Measurements from ENCODE around the gene B4GAT1. TPM values are rescaled to one million over a fixed set of nuclear protein-coding genes. Genes with fewer than 3 reads are reported as not detected.

Gene B4GAT1
- total and polyA plus RNA-seq, 2 of the 13 experiments (the other 11 are each of a cell fraction or from before 2014, with no cell fraction given) = 40.4 to 109 TPM

- TF ChIP-seq ZNF574 (CRISPR knock-in tag; IDR thresholded peaks at IDR 0.05) (peak; percentile 82), ZNF878 (CRISPR knock-in tag; IDR thresholded peaks at IDR 0.05) (peak; percentile 64; the same call in 1 of the 2 replicates), DPF2 (CRISPR knock-in tag; IDR thresholded peaks at IDR 0.05; ENCODE audit: borderline replicate concordance, low read depth) (no peak), AGO1 (IDR thresholded peaks at IDR 0.05; ENCODE audit: low read depth, low read length, poor library complexity, severe bottlenecking) (no peak), MED1 (CRISPR knock-in tag; IDR thresholded peaks at IDR 0.05) (peak; percentile 69), IRX3 (CRISPR knock-in tag; IDR thresholded peaks at IDR 0.05; ENCODE audit: borderline replicate concordance, low read depth) (no peak), SKI (IDR thresholded peaks at IDR 0.05; ENCODE audit: partially characterized antibody) (peak; percentile 21), HNF1A (IDR thresholded peaks at IDR 0.05; ENCODE audit: low read depth) (no peak), HNF1A (CRISPR knock-in tag; IDR thresholded peaks at IDR 0.05; ENCODE audit: borderline replicate concordance) (peak; percentile 30; the same call in 1 of the 2 replicates), ARID2 (CRISPR knock-in tag; IDR thresholded peaks at IDR 0.05; ENCODE audit: borderline replicate concordance) (no peak), HMGXB4 (CRISPR knock-in tag; IDR thresholded peaks at IDR 0.05; ENCODE audit: borderline replicate concordance in 1 of 2, low read depth in 1 of 2) (peak; percentile 90 to 95), DDIT3 (CRISPR knock-in tag; IDR thresholded peaks at IDR 0.05) (no peak), RELA (CRISPR knock-in tag; IDR thresholded peaks at IDR 0.05) (0 out of 2 replicates have a peak, but pooled peaks have one; percentile 19), FOXC1 (CRISPR knock-in tag; IDR thresholded peaks at IDR 0.05; ENCODE audit: borderline replicate concordance) (0 out of 2 replicates have a peak, but pooled peaks have one; percentile 19), RBM39 (IDR thresholded peaks at IDR 0.05; ENCODE audit: low read depth, low read length, poor library complexity, severe bottlenecking) (no peak)
- TF ChIP-seq, protein P1, sequence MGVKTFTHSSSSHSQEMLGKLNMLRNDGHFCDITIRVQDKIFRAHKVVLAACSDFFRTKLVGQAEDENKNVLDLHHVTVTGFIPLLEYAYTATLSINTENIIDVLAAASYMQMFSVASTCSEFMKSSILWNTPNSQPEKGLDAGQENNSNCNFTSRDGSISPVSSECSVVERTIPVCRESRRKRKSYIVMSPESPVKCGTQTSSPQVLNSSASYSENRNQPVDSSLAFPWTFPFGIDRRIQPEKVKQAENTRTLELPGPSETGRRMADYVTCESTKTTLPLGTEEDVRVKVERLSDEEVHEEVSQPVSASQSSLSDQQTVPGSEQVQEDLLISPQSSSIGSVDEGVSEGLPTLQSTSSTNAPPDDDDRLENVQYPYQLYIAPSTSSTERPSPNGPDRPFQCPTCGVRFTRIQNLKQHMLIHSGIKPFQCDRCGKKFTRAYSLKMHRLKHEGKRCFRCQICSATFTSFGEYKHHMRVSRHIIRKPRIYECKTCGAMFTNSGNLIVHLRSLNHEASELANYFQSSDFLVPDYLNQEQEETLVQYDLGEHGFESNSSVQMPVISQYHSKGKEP (CRISPR knock-in tag; IDR thresholded peaks at IDR 0.05) = 0 out of 2 replicates have a peak, but pooled peaks have one; percentile 26
Observed at GRCh38 chr11:66328302-66329144, 18.9 kb downstream of the B4GAT1 start (continued).
